Ovary (tissue), 3 donors: Measurements from ENCODE around the gene BUD23.

Experiments
- CTCF ChIP-seq, 3 donors: fragments of 450-650 bp in 2 of 3; fragments of 200-600 bp in 1 of 3; IDR thresholded peaks; one replicate each; pipeline versions ENCODE4 v1.5.1 to v1.8.0; 2016 to 2022; ENCODE audit warnings: antibody characterized with exemption in 3 of 3, mild to moderate bottlenecking in 1 of 3
- EP300 ChIP-seq: sonication (generic); formaldehyde crosslinking; IDR thresholded peaks from one replicate; pipeline ENCODE4 v1.6.1; 2017; ENCODE audit warnings: antibody characterized with exemption
- POLR2A ChIP-seq: fragments of 450-650 bp; IDR thresholded peaks from one replicate; pipeline ENCODE4 v1.6.1; 2017; ENCODE audit warnings: antibody characterized with exemption, mild to moderate bottlenecking, moderate library complexity
- donor health status: DM: no; HTN: no; CAD: no.

GRCh38 chr7:73696372-73696771 is 13.0 kb downstream of the BUD23 start:
- no peak for TF ChIP-seq CTCF (IDR thresholded peaks at IDR 0.05)
- TF ChIP-seq EP300: no peak
- no peak for TF ChIP-seq POLR2A
